GM12878 (cell line): ENCODE results near the gene ZFP14. TPM values are rescaled to one million over a fixed set of nuclear protein-coding genes. Genes with fewer than 3 reads are reported as not detected.

Source experiments
- ATAC-seq: fragments of 200-7000 bp; cut with Tn5 transposase; 3 replicates; pipeline ENCODE4 v1.9.1; 2020; ENCODE audit warnings: mild to moderate bottlenecking, moderate library complexity
- BruUV-seq: library from RNA; stranded (reverse); fragments of 400-500 nt; replicated peaks from 2 replicates; lab custom pipeline; 2021; lab: Mats Ljungman, UMichigan
- CTCF ChIA-PET: fragments of 300-600 bp; sonication (Branson Sonifier 250); formaldehyde crosslinking; extraction: SDS; loops from one replicate; lab custom pipeline; 2021; ENCODE audit warnings: inconsistent platforms; lab: Yijun Ruan, JAX
- POLR2A ChIA-PET: fragments of 350-600 bp; formaldehyde crosslinking; extraction: SDS; loops from one replicate; lab custom pipeline; 2021; ENCODE audit warnings: inconsistent platforms; lab: Charles Lee
- RAD21 ChIA-PET: fragments of 300-600 bp; sonication (Branson Sonifier 250); formaldehyde crosslinking; loops from one replicate; lab custom pipeline; 2023; ENCODE audit warnings: antibody characterized with exemption; ENCODE audit not compliant: unreplicated experiment; lab: Charles Lee
- SMC1A ChIA-PET: fragments of 300-600 bp; sonication (Branson Sonifier 250); formaldehyde crosslinking; loops from one replicate; lab custom pipeline; 2023; ENCODE audit not compliant: unreplicated experiment, uncharacterized antibody; lab: Charles Lee
- DNase-seq: peaks from one replicate; pipeline ENCODE4 v3.0.0-alpha.2; 2011; ENCODE audit warnings: low read depth, low spot score
- FAIRE-seq: peaks from 3 replicates; lab custom pipeline; 2011; peaks lifted over from hg19 to GRCh38; lab: Jason Lieb, UNC
- H2AFZ ChIP-seq: 2 replicates; pipeline ENCODE4 v1.6.0; 2011; ENCODE audit warnings: low read depth, low read length, control low read depth; ENCODE audit not compliant: control insufficient read depth
- H3K27ac ChIP-seq: 2 replicates; pipeline ENCODE4 v1.5.1; 2011; ENCODE audit warnings: control low read depth; ENCODE audit not compliant: control insufficient read depth, insufficient read depth
- H3K27me3 ChIP-seq, 2 experiments: replicated peaks in 1 of 2; 2 replicates each; pipeline versions ENCODE4 v1.6.0 to v1.6.1; 2011; ENCODE audit warnings: low read length in 1 of 2; ENCODE audit not compliant: control insufficient read depth in 2 of 2, insufficient read depth in 2 of 2
- H3K36me3 ChIP-seq, 2 experiments: 2 replicates each; pipeline ENCODE4 v1.5.1; 2011; ENCODE audit warnings: low read length in 1 of 2; ENCODE audit not compliant: control insufficient read depth in 2 of 2, insufficient read depth in 2 of 2
- H3K4me1 ChIP-seq: 2 replicates; pipeline ENCODE4 v1.6.1; 2011; ENCODE audit warnings: mild to moderate bottlenecking, low read length, moderate library complexity, mixed read lengths; ENCODE audit not compliant: control insufficient read depth, insufficient read depth
- H3K4me2 ChIP-seq: 2 replicates; pipeline ENCODE4 v1.6.0; 2011; ENCODE audit warnings: control low read depth; ENCODE audit not compliant: control insufficient read depth, insufficient read depth
- H3K4me3 ChIP-seq: fragments of 200-600 bp; sonication (generic); 2 replicates; pipeline ENCODE4 v1.5.1; 2016
- H3K79me2 ChIP-seq: 2 replicates; pipeline ENCODE4 v1.6.0; 2011; ENCODE audit warnings: low read length; ENCODE audit not compliant: control insufficient read depth, insufficient read depth
- H3K9ac ChIP-seq: 2 replicates; pipeline ENCODE4 v1.8.0; 2011; ENCODE audit warnings: low read length, control low read depth, mixed read lengths; ENCODE audit not compliant: control insufficient read depth, insufficient read depth
- H3K9me3 ChIP-seq: replicated peaks from 3 replicates; pipeline ENCODE4 v1.5.1; 2011; ENCODE audit warnings: mild to moderate bottlenecking, low read length; ENCODE audit not compliant: control insufficient read depth, insufficient read depth
- H4K20me1 ChIP-seq: 2 replicates; pipeline ENCODE4 v1.6.0; 2011; ENCODE audit not compliant: control insufficient read depth, insufficient read depth
- ASH2L ChIP-seq: fragments of 300-600, 200-600 bp; sonication (generic); IDR thresholded peaks from 2 replicates; pipeline ENCODE4 v1.6.1; 2017; ENCODE audit warnings: low read depth, mild to moderate bottlenecking, borderline replicate concordance
- CBX5 ChIP-seq: sonication (generic); IDR thresholded peaks from 2 replicates; pipeline ENCODE4 v1.6.1; 2016; ENCODE audit warnings: low read depth, moderate library complexity, mild to moderate bottlenecking, inconsistent platforms
- EZH2 ChIP-seq: IDR thresholded peaks from 2 replicates; pipeline ENCODE4 v1.6.1; 2012; ENCODE audit warnings: low read depth, mild to moderate bottlenecking, control low read depth, inconsistent platforms, low read length, borderline replicate concordance; ENCODE audit not compliant: control insufficient read depth
- GATAD2B ChIP-seq: fragments of 450-650 bp; conservative IDR thresholded peaks from 2 replicates; pipeline ENCODE4 v1.6.1; 2017; ENCODE audit warnings: low read depth, mild to moderate bottlenecking, moderate library complexity
- IKZF2 ChIP-seq, 2 experiments: fragments of 450-650 bp; IDR thresholded peaks; 2 replicates each; pipeline ENCODE4 v1.6.1; 2017; ENCODE audit warnings: mild to moderate bottlenecking in 2 of 2, moderate library complexity in 2 of 2
- KDM1A ChIP-seq: fragments of 200-600 bp; sonication (generic); IDR thresholded peaks from 2 replicates; pipeline ENCODE4 v1.6.1; 2016; ENCODE audit warnings: borderline replicate concordance
- MYB ChIP-seq: fragments of 150-350 bp; IDR thresholded peaks from 2 replicates; pipeline ENCODE4 v1.6.1; 2014; ENCODE audit warnings: mild to moderate bottlenecking, low read depth, low read length, borderline replicate concordance
- RAD51 ChIP-seq: fragments of 450-650 bp; IDR thresholded peaks from 2 replicates; pipeline ENCODE4 v1.6.1; 2016; ENCODE audit warnings: moderate library complexity, mild to moderate bottlenecking, inconsistent platforms
- RFX5 ChIP-seq: IDR thresholded peaks from 2 replicates; pipeline ENCODE4 v1.6.1; 2011; ENCODE audit warnings: low read depth, low read length, improper control_type of control experiment
- SMAD1 ChIP-seq: fragments of 450-650 bp; IDR thresholded peaks from 2 replicates; pipeline ENCODE4 v1.6.1; 2018; ENCODE audit warnings: mild to moderate bottlenecking, low read depth; ENCODE audit not compliant: partially characterized antibody
- SRF ChIP-seq, 2 experiments: IDR thresholded peaks; 2 replicates each; pipeline ENCODE4 v1.6.1; 2011; ENCODE audit warnings: low read depth in 2 of 2, low read length in 2 of 2, mild to moderate bottlenecking in 1 of 2, moderate library complexity in 1 of 2
- YBX1 ChIP-seq: fragments of 450-650 bp; IDR thresholded peaks from 2 replicates; pipeline ENCODE4 v1.6.1; 2016; ENCODE audit warnings: antibody characterized with exemption
- ZZZ3 ChIP-seq: IDR thresholded peaks from 2 replicates; pipeline ENCODE4 v1.6.1; 2011; ENCODE audit warnings: low read depth; ENCODE audit not compliant: control insufficient read depth, insufficient read length
- WGBS: methylation state at CpG from one replicate; pipeline ENCODE4 v1.1.6; 2016; ENCODE audit warnings: low lambda C conversion rate; ENCODE audit not compliant: insufficient replicate concordance, insufficient coverage; ENCODE audit errors: missing lambda C conversion rate; 5-methylcytosine and 5-hydroxymethylcytosine counted together
- in situ Hi-C: fragments of 300-500 bp; cut with MboI; formaldehyde crosslinking; loops from 9 replicates; pipeline ENCODE4 v1.14.3; 2018; ENCODE audit warnings: mixed read lengths
- intact Hi-C: fragments of 100-400 bp; cut with micrococcal nuclease; formaldehyde crosslinking; loops from one replicate; pipeline ENCODE4 v1.14.2; 2022; ENCODE audit not compliant: unreplicated experiment
- polyA plus RNA-seq, 11 experiments: library from polyadenylated mRNA; depleted of rRNA in 4 of 11; unstranded in 6 of 11; stranded (reverse) in 5 of 11; fragments of >200 nt; fragmentation: Nextera tagmentation in 4 of 11; fragmentation: Illumina TruSeq in 1 of 11; extraction: Ambion mirVana in 4 of 11; extraction: Trizol in 1 of 11; gene quantifications; 1 replicate in 1 of 11; 2 replicates in 10 of 11; pipeline versions ENCODE4 v1.2.1 to v1.2.3, GENCODE V29; 2011 to 2016; ENCODE audit warnings: inconsistent platforms in 2 of 11, missing spikeins in 2 of 11, low read depth in 1 of 11
- total RNA-seq, 4 experiments: library from RNA; depleted of rRNA in 3 of 4; stranded (reverse); fragments of >200 nt in 3 of 4; fragmentation: Illumina TruSeq in 1 of 4; extraction: Trizol in 1 of 4; gene quantifications; 2 replicates each; pipeline versions ENCODE4 v1.2.1 to v1.2.3, GENCODE V29; 2013 to 2021
- TF ChIP-seq, protein P1 (sequence below): IDR thresholded peaks from 2 replicates; pipeline ENCODE4 v1.6.1; 2011; ENCODE audit warnings: mild to moderate bottlenecking, low read depth, low read length, moderate library complexity; ENCODE audit not compliant: insufficient replicate concordance
- TF ChIP-seq, protein P2 (sequence below): fragments of 450-650 bp; IDR thresholded peaks from 2 replicates; pipeline ENCODE4 v1.6.1; 2017; ENCODE audit warnings: low read depth, mild to moderate bottlenecking, moderate library complexity
- TF ChIP-seq, protein P3 (sequence below): fragments of 150-350 bp; IDR thresholded peaks from 2 replicates; pipeline ENCODE4 v1.6.1; 2016; ENCODE audit warnings: low read depth, low read length
- TF ChIP-seq, protein P4 (sequence below): IDR thresholded peaks from 2 replicates; pipeline ENCODE4 v1.6.1; 2012; ENCODE audit warnings: low read depth, low read length, improper control_type of control experiment
- TF ChIP-seq, protein P5 (sequence below): IDR thresholded peaks from 2 replicates; pipeline ENCODE4 v1.6.1; 2011; ENCODE audit warnings: low read depth, mild to moderate bottlenecking, low read length, moderate library complexity, borderline replicate concordance; ENCODE audit errors: extremely low read depth

The ZFP14 gene
- total and polyA plus RNA-seq, 10 of the 15 experiments (the other 5 are each of a cell fraction or from before 2014, with no cell fraction given), result 0.61 to 2.6 (median 0.83) TPM

DNA sequence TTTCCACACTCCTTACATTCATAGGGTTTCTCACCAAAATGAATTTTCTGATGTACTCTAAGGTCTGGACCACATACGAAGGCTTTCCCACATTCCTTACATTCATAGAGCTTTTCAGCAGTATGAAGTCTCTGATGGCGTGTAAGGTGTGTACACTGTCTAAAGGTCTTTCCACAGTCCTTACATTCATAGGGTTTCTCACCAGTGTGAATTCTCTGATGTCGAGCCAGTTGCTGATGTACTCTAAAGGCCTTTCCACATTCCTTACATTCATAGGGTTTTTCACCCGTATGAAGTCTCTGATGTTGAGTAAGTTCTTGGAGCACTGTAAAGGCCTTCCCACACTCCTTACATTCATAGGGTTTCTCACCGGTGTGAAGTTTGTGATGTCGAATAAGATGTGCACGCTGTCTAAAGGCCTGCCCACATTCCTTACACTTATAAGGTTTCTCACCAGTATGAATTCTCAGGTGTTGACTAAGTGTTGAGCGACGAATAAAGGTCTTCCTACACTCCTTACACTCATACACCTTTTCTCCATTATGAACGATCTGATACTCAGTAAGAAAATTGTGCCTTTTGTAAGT is 38.1 kb downstream of the ZFP14 start:
- Histone ChIP-seq H3K4me2 (no peak overlapping the region), H3K4me1 (no peaks in the 10 kb centered on the region), H3K79me2 (no peaks in the 10 kb centered on the region), H3K36me3 (no peaks in the 10 kb centered on the region), H3K27me3 (no peaks in the 10 kb centered on the region), H2AFZ (no peak overlapping the region), H3K9ac (no peak overlapping the region), H3K27ac (no peak overlapping the region), H4K20me1 (no peaks in the 10 kb centered on the region), H3K9me3 (peaks cover 10% of the 10 kb centered on the region), H3K4me3 (no peak overlapping the region)
- 89% methylated on average over 10 of the region's 10 CpGs for WGBS
- in situ Hi-C loops, result no loop called here
- RAD21 ChIA-PET, result no interaction called here
- no peak for DNase-seq
- intact Hi-C loops, result no loop called here
- ATAC-seq, result no peak
- FAIRE-seq, result no peak
- POLR2A ChIA-PET, result no interaction called here
- CTCF ChIA-PET, result no interaction called here
- BruUV-seq, result no TSS peak
- SMC1A ChIA-PET, result no interaction called here
- no peak for TF ChIP-seq RFX5
- TF ChIP-seq, protein P1, sequence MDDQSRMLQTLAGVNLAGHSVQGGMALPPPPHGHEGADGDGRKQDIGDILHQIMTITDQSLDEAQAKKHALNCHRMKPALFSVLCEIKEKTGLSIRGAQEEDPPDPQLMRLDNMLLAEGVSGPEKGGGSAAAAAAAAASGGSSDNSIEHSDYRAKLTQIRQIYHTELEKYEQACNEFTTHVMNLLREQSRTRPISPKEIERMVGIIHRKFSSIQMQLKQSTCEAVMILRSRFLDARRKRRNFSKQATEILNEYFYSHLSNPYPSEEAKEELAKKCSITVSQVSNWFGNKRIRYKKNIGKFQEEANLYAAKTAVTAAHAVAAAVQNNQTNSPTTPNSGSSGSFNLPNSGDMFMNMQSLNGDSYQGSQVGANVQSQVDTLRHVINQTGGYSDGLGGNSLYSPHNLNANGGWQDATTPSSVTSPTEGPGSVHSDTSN, result no peak
- TF ChIP-seq EZH2, result no peak
- TF ChIP-seq, protein P2, sequence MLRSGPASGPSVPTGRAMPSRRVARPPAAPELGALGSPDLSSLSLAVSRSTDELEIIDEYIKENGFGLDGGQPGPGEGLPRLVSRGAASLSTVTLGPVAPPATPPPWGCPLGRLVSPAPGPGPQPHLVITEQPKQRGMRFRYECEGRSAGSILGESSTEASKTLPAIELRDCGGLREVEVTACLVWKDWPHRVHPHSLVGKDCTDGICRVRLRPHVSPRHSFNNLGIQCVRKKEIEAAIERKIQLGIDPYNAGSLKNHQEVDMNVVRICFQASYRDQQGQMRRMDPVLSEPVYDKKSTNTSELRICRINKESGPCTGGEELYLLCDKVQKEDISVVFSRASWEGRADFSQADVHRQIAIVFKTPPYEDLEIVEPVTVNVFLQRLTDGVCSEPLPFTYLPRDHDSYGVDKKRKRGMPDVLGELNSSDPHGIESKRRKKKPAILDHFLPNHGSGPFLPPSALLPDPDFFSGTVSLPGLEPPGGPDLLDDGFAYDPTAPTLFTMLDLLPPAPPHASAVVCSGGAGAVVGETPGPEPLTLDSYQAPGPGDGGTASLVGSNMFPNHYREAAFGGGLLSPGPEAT, result no peak
- TF ChIP-seq ZZZ3, result no peak
- TF ChIP-seq, protein P3, sequence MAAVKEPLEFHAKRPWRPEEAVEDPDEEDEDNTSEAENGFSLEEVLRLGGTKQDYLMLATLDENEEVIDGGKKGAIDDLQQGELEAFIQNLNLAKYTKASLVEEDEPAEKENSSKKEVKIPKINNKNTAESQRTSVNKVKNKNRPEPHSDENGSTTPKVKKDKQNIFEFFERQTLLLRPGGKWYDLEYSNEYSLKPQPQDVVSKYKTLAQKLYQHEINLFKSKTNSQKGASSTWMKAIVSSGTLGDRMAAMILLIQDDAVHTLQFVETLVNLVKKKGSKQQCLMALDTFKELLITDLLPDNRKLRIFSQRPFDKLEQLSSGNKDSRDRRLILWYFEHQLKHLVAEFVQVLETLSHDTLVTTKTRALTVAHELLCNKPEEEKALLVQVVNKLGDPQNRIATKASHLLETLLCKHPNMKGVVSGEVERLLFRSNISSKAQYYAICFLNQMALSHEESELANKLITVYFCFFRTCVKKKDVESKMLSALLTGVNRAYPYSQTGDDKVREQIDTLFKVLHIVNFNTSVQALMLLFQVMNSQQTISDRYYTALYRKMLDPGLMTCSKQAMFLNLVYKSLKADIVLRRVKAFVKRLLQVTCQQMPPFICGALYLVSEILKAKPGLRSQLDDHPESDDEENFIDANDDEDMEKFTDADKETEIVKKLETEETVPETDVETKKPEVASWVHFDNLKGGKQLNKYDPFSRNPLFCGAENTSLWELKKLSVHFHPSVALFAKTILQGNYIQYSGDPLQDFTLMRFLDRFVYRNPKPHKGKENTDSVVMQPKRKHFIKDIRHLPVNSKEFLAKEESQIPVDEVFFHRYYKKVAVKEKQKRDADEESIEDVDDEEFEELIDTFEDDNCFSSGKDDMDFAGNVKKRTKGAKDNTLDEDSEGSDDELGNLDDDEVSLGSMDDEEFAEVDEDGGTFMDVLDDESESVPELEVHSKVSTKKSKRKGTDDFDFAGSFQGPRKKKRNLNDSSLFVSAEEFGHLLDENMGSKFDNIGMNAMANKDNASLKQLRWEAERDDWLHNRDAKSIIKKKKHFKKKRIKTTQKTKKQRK, result no peak
- TF ChIP-seq SMAD1, result no peak
- no peak for TF ChIP-seq ASH2L
- no peak for TF ChIP-seq MYB
- no peak for TF ChIP-seq RAD51
- TF ChIP-seq CBX5, result no peak
- TF ChIP-seq IKZF2 (IDR thresholded peaks at IDR 0.05), result no peak
- TF ChIP-seq YBX1, result no peak
- TF ChIP-seq, protein P4, sequence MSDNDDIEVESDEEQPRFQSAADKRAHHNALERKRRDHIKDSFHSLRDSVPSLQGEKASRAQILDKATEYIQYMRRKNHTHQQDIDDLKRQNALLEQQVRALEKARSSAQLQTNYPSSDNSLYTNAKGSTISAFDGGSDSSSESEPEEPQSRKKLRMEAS, result no peak
- TF ChIP-seq SRF (IDR thresholded peaks at IDR 0.05; ENCODE audit: low read depth in 2 of 2, low read length in 2 of 2), result no peak
- TF ChIP-seq, protein P5, sequence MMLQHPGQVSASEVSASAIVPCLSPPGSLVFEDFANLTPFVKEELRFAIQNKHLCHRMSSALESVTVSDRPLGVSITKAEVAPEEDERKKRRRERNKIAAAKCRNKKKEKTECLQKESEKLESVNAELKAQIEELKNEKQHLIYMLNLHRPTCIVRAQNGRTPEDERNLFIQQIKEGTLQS, result no peak
- no peak for TF ChIP-seq GATAD2B
- TF ChIP-seq KDM1A, result no peak
